HepG2 (cell line): Measurements from ENCODE around the gene CCDC77.
A peak's percentile ranks its signal among the peaks of the same experiment; 100 is the strongest.

Source experiments
- GABPA ChIP-seq, 2 experiments: IDR thresholded peaks; 2 replicates each; pipeline ENCODE4 v1.6.1; 2011 to 2016; ENCODE audit warnings: low read depth in 2 of 2, low read length in 1 of 2, missing biosample characterization in 1 of 2, missing genetic modification characterization in 1 of 2
- IKZF1 ChIP-seq: fragments of 450-650 bp; IDR thresholded peaks from 2 replicates; pipeline ENCODE4 v1.7.1; 2016
- JUN ChIP-seq: sonication (generic); formaldehyde crosslinking; IDR thresholded peaks from 2 replicates; pipeline ENCODE4 v1.4.0; 2020; ENCODE audit warnings: mild to moderate bottlenecking, missing genetic modification reagents
- NFKBIZ ChIP-seq: IDR thresholded peaks from 2 replicates; pipeline ENCODE4 v1.6.1; 2018; ENCODE audit warnings: missing genetic modification reagents, missing compliant biosample characterization
- NR2F1 ChIP-seq, 2 experiments: fragments of 450-650 bp in 1 of 2; formaldehyde crosslinking in 1 of 2; IDR thresholded peaks; 2 replicates each; pipeline versions ENCODE4 v1.5.0 to v1.6.1; 2016 to 2020; ENCODE audit warnings: mild to moderate bottlenecking in 1 of 2, missing compliant biosample characterization in 1 of 2, missing genetic modification reagents in 1 of 2, moderate library complexity in 1 of 2
- POLR2A ChIP-seq, 2 experiments: IDR thresholded peaks; 2 replicates each; pipeline ENCODE4 v1.6.1; 2011; ENCODE audit warnings: low read depth in 2 of 2, low read length in 2 of 2, mild to moderate bottlenecking in 1 of 2, moderate library complexity in 1 of 2; ENCODE audit not compliant: insufficient read depth in 1 of 2
- XBP1 ChIP-seq: sonication (generic); formaldehyde crosslinking; IDR thresholded peaks from 2 replicates; pipeline ENCODE4 v1.5.0; 2020; ENCODE audit warnings: missing genetic modification reagents
- XRCC5 ChIP-seq: fragments of 200-400 bp; formaldehyde crosslinking; optimal IDR thresholded peaks from 2 replicates; pipeline ENCODE3; 2017; ENCODE audit warnings: mild to moderate bottlenecking, low read length
- ZSCAN25 ChIP-seq: sonication (generic); formaldehyde crosslinking; IDR thresholded peaks from 2 replicates; pipeline ENCODE4 v1.8.0; 2022; ENCODE audit warnings: mild to moderate bottlenecking, missing genetic modification reagents
- TF ChIP-seq, protein P1 (sequence below): sonication (generic); formaldehyde crosslinking; IDR thresholded peaks from 2 replicates; pipeline ENCODE4 v1.5.0; 2020; ENCODE audit warnings: mild to moderate bottlenecking, missing genetic modification reagents, moderate library complexity
- TF ChIP-seq, protein P2 (sequence below): sonication (generic); formaldehyde crosslinking; IDR thresholded peaks from 2 replicates; pipeline ENCODE4 v1.4.0; 2020; ENCODE audit warnings: missing genetic modification reagents

DNA sequence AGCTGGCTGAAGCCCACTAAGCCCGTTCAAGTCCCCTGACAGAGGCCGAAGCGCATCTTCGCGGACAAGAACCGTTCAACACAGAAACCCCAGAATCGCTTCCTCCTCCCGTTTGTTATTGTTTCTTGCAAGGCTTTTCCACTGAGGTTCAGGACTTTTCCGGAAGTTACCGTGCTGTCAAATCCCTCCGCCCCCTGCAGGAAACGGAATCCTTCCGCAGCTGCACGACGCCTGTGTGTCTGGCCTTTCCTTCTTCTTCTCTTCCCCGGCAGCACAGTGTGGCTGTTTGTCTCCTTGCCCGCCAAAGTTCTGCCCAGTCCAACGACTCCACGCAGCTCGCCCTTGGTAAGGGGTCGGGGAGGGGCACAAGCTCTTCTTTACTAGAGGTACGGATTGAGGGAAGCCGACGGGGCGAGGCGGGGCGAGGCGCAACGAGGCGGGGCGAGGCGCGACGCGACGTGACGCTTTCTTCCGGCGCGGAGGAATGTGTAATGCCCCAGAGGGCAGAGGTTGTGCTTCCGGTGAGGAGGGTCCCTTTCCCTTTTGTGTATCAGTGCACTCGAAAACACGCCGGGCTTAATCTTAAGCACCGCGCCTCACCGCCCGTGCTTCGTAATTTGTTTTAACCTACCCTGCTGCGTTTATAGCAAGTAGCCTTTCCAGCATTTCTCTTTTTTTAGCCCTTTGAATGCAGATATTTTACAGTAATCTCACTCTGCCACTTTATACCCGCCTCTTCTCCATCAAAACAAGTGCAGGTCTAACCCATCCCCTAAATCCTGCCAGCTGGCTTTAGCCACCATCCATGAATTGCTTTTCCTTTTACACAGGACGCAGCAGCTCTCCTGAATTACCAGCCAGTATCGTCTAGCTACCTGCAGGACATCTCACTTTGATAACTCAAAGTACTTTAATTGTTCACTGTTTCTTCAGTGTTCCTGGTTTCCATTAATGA is 12.0 kb upstream of the CCDC77 start, which contains the start of gene KDM5A:
- TF ChIP-seq NR2F1 (CRISPR knock-in tag; IDR thresholded peaks at IDR 0.05) = no peak
- TF ChIP-seq ZSCAN25 (CRISPR knock-in tag) = peak; percentile 89
- TF ChIP-seq IKZF1 = no peak
- TF ChIP-seq XRCC5 = peak; percentile 68
- TF ChIP-seq NFKBIZ (CRISPR knock-in tag) = no peak; the same call in 1 of the 2 replicates
- peak; percentile 72 for TF ChIP-seq GABPA (IDR thresholded peaks at IDR 0.05; ENCODE audit: low read depth, low read length)
- peak; percentile 95 for TF ChIP-seq GABPA (CRISPR knock-in tag; IDR thresholded peaks at IDR 0.05; ENCODE audit: low read depth)
- TF ChIP-seq, protein P1, sequence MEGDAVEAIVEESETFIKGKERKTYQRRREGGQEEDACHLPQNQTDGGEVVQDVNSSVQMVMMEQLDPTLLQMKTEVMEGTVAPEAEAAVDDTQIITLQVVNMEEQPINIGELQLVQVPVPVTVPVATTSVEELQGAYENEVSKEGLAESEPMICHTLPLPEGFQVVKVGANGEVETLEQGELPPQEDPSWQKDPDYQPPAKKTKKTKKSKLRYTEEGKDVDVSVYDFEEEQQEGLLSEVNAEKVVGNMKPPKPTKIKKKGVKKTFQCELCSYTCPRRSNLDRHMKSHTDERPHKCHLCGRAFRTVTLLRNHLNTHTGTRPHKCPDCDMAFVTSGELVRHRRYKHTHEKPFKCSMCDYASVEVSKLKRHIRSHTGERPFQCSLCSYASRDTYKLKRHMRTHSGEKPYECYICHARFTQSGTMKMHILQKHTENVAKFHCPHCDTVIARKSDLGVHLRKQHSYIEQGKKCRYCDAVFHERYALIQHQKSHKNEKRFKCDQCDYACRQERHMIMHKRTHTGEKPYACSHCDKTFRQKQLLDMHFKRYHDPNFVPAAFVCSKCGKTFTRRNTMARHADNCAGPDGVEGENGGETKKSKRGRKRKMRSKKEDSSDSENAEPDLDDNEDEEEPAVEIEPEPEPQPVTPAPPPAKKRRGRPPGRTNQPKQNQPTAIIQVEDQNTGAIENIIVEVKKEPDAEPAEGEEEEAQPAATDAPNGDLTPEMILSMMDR = no peak; the same call in 1 of the 2 replicates
- no peak for TF ChIP-seq JUN (CRISPR knock-in tag)
- TF ChIP-seq XBP1 = no peak
- TF ChIP-seq, protein P2, sequence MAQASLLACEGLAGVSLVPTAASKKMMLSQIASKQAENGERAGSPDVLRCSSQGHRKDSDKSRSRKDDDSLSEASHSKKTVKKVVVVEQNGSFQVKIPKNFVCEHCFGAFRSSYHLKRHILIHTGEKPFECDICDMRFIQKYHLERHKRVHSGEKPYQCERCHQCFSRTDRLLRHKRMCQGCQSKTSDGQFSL = peak; percentile 91
- TF ChIP-seq POLR2A (IDR thresholded peaks at IDR 0.05; ENCODE audit: insufficient read depth in 1 of 2, low read depth in 2 of 2, low read length in 2 of 2) = peak; percentile 76 to 85; a peak in 3 of 4 replicates
